AG04450 (cell line): ENCODE measurements around the gene NEMP2. TPM values are rescaled to one million over a fixed set of nuclear protein-coding genes. Genes with fewer than 3 reads are reported as not detected.

Experiments
- CTCF ChIA-PET: fragments of 300-600, 350-600 bp; formaldehyde crosslinking; extraction: SDS; loops from one replicate; lab custom pipeline; 2022; ENCODE audit warnings: antibody characterized with exemption, inconsistent platforms; lab: Charles Lee
- POLR2A ChIA-PET: fragments of 350-600 bp; formaldehyde crosslinking; extraction: SDS; loops from one replicate; lab custom pipeline; 2021; ENCODE audit warnings: antibody characterized with exemption, inconsistent platforms; lab: Yijun Ruan, JAX
- DNase-seq: peaks from one replicate; pipeline ENCODE4 v3.0.0-alpha.2; 2011; ENCODE audit warnings: low read depth, low spot score
- H3K27ac ChIP-seq: one replicate; pipeline ENCODE4 v1.5.1; 2012; ENCODE audit warnings: low read depth, low read length, control low read depth
- H3K27me3 ChIP-seq: one replicate; pipeline ENCODE4 v1.6.0; 2012; ENCODE audit warnings: low read length; ENCODE audit not compliant: control insufficient read depth, insufficient read depth
- H3K4me3 ChIP-seq: 2 replicates; pipeline ENCODE4 v1.5.1; 2011; ENCODE audit warnings: mild to moderate bottlenecking, low read depth, low read length, control low read depth
- H3K9me3 ChIP-seq: 2 replicates; pipeline ENCODE4 v1.5.1; 2012; ENCODE audit warnings: low read length; ENCODE audit not compliant: control insufficient read depth, insufficient read depth
- CTCF ChIP-seq: IDR thresholded peaks from 2 replicates; pipeline ENCODE4 v1.5.1; 2011; ENCODE audit warnings: low read depth, low read length, control low read depth, inconsistent platforms
- polyA minus RNA-seq: library from RNA; depleted of rRNA, polyadenylated mRNA; stranded (reverse); fragments of >200 nt; gene quantifications from 2 replicates; pipeline ENCODE4 v1.2.3, GENCODE V29; 2011; rRNA and poly(A)+ RNA removed
- polyA plus RNA-seq: library from polyadenylated mRNA; depleted of rRNA; stranded (reverse); fragments of >200 nt; gene quantifications from 2 replicates; pipeline ENCODE4 v1.2.3, GENCODE V29; 2011; rRNA removed

NEMP2 gene
- polyA plus RNA-seq (3.5 and 7.3 TPM in 2 replicates), polyA minus RNA-seq (7.5 and 7.9 TPM in 2 replicates)

DNA sequence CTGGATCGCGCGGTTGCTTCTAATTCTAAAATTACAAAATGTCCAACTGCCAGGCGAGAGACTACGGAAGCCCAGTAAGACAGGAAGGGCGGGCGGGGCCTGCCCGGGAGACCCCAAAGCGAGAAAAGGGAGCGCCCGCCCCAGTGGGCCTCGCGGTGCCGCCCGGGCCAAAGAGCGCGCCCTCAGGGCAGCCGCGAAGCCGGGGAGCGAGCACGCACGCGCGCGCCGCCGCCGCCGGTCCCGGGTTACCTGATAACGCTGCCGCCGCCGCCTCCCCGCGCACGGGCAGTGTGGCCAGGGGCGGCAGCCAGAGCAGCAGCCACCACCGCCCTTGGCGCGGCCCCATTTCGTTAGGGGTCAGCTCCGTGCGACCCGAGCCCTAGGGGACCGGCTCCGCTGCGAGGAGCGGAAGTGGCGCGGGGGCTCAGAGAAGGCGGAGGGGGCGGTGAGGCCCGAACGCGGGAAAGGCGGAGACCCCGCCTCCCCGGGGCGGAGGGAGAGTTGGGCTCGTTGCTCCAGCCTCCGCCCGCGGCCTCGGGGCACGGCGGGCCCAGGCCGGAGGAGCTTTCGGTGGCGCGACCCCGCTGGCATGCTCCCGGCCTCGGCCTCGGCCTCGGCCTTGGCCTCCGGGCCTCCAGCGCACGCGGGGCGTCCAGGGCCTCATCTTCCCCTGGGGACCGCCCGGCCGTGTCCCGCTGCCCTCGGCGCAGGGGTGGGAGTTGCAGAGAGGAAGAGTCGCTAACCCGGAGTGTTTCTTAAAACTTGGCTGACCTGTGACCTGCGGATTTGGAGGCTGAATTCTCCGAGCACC lies at the start of gene NEMP2:
NEMP2 (minus strand) TSS at position 413 of the 811 bp plus-strand sequence; CDS start at position 346, 67 bp downstream.
- no peak for DNase-seq
- POLR2A ChIA-PET = interaction anchor here (0.6 to 1.2 kb wide), 3 partner anchors 12 to 346 kb away, joined by 3 to 6 read pairs (median 3); partner anchors contain the start of gene GLS
- no peaks in the 10 kb centered on the region for H3K27me3 ChIP-seq
- CTCF ChIA-PET = interaction anchor here (1.2 kb wide), 1 partner anchor 446 kb away, joined by 5 read pairs; no protein-coding TSS in a partner anchor
- no peak within 1 kb of the TSS for H3K27ac ChIP-seq
- peak within 1 kb of the TSS; percentile 55 for H3K4me3 ChIP-seq
- H3K9me3 ChIP-seq = no peaks in the 10 kb centered on the region
- no peak for TF ChIP-seq CTCF

DNA sequence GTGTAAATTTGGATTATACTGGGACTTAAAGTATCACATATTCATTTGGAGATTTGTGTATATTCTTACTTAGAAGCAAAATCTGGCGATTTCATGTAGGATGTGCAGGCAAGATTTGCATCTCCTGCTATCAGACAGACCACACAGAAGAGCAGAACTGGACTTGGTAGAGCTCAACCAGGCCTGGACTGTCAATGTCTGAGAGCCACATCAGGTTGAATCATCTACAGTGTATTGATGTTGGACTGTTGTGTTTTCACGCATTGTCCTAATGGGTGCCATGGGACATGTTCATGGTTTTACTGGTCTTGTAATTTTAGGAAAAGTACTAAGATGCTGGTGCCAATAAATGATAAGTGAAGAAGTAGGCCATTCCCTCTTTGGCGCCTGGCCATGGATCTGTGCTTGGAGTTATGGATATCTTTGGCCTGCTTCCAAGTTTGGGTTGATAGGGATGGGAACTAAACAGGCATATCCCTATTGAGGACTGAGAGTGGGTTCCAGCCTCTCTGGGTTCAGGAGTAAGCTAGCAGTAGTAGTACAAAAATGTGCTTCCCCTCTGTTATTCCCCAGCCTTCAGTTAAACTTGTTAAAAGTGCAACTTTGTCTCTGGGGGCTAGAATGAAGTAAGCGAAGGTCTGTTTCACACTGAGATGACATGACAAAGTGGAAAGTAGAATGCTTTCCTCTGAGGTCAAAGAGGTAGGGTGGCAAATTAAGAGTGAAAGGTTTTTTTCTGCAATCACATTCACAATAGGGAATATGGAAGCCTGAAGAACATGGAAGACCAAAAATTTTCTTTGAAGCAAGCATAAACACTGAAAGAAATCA lies 49.2 kb upstream of the NEMP2 start:
- no peaks in the 10 kb centered on the region for H3K9me3 ChIP-seq
- H3K27ac ChIP-seq = no peak overlapping the region
- POLR2A ChIA-PET = interaction anchor here (0.6 kb wide), 1 partner anchor 23 kb away, joined by 3 read pairs; no protein-coding TSS in a partner anchor
- CTCF ChIA-PET = no interaction called here
- DNase-seq = no peak
- H3K27me3 ChIP-seq = no peaks in the 10 kb centered on the region
- no peak for TF ChIP-seq CTCF
- no peak overlapping the region for H3K4me3 ChIP-seq

DNA sequence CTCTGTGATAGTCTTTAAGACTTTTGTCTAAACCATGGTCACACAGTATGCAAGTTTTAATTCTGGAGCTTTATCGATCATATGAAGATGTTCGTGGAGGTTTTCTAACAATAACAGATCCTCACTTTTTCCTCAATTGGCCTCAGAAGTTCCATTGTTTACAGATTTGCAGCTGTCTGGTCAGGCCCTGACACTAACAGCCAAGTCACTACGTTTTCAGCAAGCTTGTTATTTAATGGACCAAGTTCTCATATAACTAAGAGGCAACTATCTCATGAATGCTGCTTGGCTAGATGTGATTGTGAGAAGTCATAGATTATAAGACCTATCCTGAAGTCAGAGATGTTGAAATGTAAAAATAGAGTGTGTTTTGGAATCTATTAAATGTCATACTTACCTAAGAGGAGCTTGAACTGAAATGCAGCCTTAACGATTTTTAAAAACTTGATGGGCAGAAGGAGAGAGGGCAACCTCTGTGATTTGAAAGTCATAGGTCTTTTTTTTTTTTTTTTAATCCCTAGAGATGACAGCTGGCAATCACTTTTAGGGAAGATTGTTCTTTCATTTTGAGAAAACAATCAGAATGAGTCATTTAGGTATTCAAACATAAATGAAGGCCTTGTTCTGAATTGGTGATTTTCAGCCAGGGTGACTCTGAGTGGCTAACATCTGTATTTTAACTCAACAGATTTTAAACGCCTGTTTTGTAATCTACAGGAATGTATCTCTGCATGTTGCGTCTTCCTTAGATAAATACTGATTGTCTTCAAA lies 48.4 kb upstream of the NEMP2 start:
- no peak for DNase-seq
- no peaks in the 10 kb centered on the region for H3K9me3 ChIP-seq
- no peak overlapping the region for H3K27ac ChIP-seq
- TF ChIP-seq CTCF = no peak
- H3K4me3 ChIP-seq = no peak overlapping the region
- ChIA-PET POLR2A (interaction anchor here (0.6 kb wide), 1 partner anchor 24 kb away, joined by 3 read pairs; no protein-coding TSS in a partner anchor), CTCF (interaction anchor here (0.9 kb wide), 1 partner anchor 494 kb away, joined by 3 read pairs; no protein-coding TSS in a partner anchor)
- H3K27me3 ChIP-seq = no peaks in the 10 kb centered on the region

DNA sequence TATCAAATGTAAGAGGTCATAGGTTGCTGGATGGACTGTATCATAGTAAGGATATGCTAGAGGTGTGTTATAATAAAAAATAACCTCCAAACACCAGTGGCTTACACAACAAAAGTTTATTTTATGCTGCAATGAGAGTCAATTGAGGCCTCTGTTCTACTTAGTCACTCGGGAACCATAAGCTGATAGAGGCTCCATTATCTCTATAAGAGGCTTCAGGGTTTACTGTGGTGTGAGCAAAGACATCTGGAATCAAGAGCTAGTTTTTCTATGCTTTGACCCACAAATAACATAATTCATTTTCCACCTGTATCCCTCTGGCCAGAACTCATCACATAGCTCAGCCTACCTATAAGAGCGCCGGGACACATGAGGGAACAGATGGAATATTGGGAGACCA lies 47.5 kb upstream of the NEMP2 start:
- ChIA-PET POLR2A (no interaction called here), CTCF (interaction anchor here (0.9 kb wide), 1 partner anchor 494 kb away, joined by 3 read pairs; no protein-coding TSS in a partner anchor)
- Histone ChIP-seq H3K27ac (no peak overlapping the region), H3K4me3 (no peak overlapping the region), H3K9me3 (no peaks in the 10 kb centered on the region), H3K27me3 (no peaks in the 10 kb centered on the region)
- DNase-seq = no peak
- TF ChIP-seq CTCF = no peak
